Measurements from ENCODE around the gene SLC7A8. TPM values are rescaled to one million over a fixed set of nuclear protein-coding genes. Genes with fewer than 3 reads are reported as not detected.

The SLC7A8 gene
- total and polyA plus RNA-seq, 2 donors (not counting 1 experiment from before 2014, with no cell fraction given), result 1.4 to 10.2 TPM

GRCh38 chr14:23125933-23126524, 57.4 kb downstream of the SLC7A8 start:
- TF ChIP-seq EZH2 (IDR thresholded peaks at IDR 0.05; ENCODE audit: low read length, missing control alignments) (no peak), CTCF (conservative IDR thresholded peaks at IDR 0.05 in 1 of 2, IDR thresholded peaks at IDR 0.05 in 1 of 2; ENCODE audit: low read depth in 1 of 2, low read length in 2 of 2) (no peak)
- H4K20me1 ChIP-seq (ENCODE audit: control insufficient read depth, extremely low read depth, insufficient read depth, low read length), result no peaks in the 10 kb centered on the region
- no peak for DNase-seq (ENCODE audit: low read depth in 2 of 2)
- peaks cover 3% of the 10 kb centered on the region for H3K4me1 ChIP-seq (ENCODE audit: control insufficient read depth, extremely low read depth, insufficient read depth, low read length)
- H2AFZ ChIP-seq (ENCODE audit: low read length), result no peak overlapping the region
- H3K27me3 ChIP-seq (ENCODE audit: control insufficient read depth, insufficient read depth, low read length), result peaks cover 6% of the 10 kb centered on the region
- H3K9ac ChIP-seq (ENCODE audit: insufficient read depth, low read length), result no peak overlapping the region
- H3K36me3 ChIP-seq (ENCODE audit: control insufficient read depth, insufficient read depth, low read length), result no peaks in the 10 kb centered on the region
- H3K79me2 ChIP-seq (ENCODE audit: control insufficient read depth, insufficient read depth, low read length), result no peaks in the 10 kb centered on the region
- no peaks in the 10 kb centered on the region for H3K9me3 ChIP-seq (ENCODE audit: control insufficient read depth, insufficient read depth, low read depth, low read length)
- no peak overlapping the region for H3K4me2 ChIP-seq (ENCODE audit: extremely low read depth, insufficient read depth, low read length)
- H3K27ac ChIP-seq (ENCODE audit: insufficient read depth, low read length), result no peak overlapping the region
- H3K4me3 ChIP-seq (replicated peaks in 1 of 4; ENCODE audit: control extremely low read depth in 1 of 4, insufficient read depth in 1 of 4, low read depth in 3 of 4, low read length in 4 of 4), result no peak overlapping the region

- no peaks in the 10 kb centered on the region for H3K9me3 ChIP-seq (ENCODE audit: control insufficient read depth, insufficient read depth, low read depth, low read length)
- no peaks in the 10 kb centered on the region for H3K79me2 ChIP-seq (ENCODE audit: control insufficient read depth, insufficient read depth, low read length)
- H3K9ac ChIP-seq (ENCODE audit: insufficient read depth, low read length), result no peak overlapping the region
- no peak overlapping the region for H2AFZ ChIP-seq (ENCODE audit: low read length)
- peaks cover 6% of the 10 kb centered on the region for H3K27me3 ChIP-seq (ENCODE audit: control insufficient read depth, insufficient read depth, low read length)
- TF ChIP-seq EZH2 (IDR thresholded peaks at IDR 0.05; ENCODE audit: low read length, missing control alignments) (no peak), CTCF (conservative IDR thresholded peaks at IDR 0.05 in 1 of 2, IDR thresholded peaks at IDR 0.05 in 1 of 2; ENCODE audit: low read depth in 1 of 2, low read length in 2 of 2) (no peak)
- H3K4me3 ChIP-seq (replicated peaks in 1 of 4; ENCODE audit: control extremely low read depth in 1 of 4, insufficient read depth in 1 of 4, low read depth in 3 of 4, low read length in 4 of 4), result no peak overlapping the region
- no peak overlapping the region for H3K4me2 ChIP-seq (ENCODE audit: extremely low read depth, insufficient read depth, low read length)
- no peaks in the 10 kb centered on the region for H3K36me3 ChIP-seq (ENCODE audit: control insufficient read depth, insufficient read depth, low read length)
- H4K20me1 ChIP-seq (ENCODE audit: control insufficient read depth, extremely low read depth, insufficient read depth, low read length), result no peaks in the 10 kb centered on the region
- DNase-seq (ENCODE audit: low read depth in 2 of 2), result no peak
- no peak overlapping the region for H3K27ac ChIP-seq (ENCODE audit: insufficient read depth, low read length)
- peaks cover 3% of the 10 kb centered on the region for H3K4me1 ChIP-seq (ENCODE audit: control insufficient read depth, extremely low read depth, insufficient read depth, low read length)
Measured at GRCh38 chr14:23125011-23125410, 58.4 kb downstream of the SLC7A8 start.

DNA sequence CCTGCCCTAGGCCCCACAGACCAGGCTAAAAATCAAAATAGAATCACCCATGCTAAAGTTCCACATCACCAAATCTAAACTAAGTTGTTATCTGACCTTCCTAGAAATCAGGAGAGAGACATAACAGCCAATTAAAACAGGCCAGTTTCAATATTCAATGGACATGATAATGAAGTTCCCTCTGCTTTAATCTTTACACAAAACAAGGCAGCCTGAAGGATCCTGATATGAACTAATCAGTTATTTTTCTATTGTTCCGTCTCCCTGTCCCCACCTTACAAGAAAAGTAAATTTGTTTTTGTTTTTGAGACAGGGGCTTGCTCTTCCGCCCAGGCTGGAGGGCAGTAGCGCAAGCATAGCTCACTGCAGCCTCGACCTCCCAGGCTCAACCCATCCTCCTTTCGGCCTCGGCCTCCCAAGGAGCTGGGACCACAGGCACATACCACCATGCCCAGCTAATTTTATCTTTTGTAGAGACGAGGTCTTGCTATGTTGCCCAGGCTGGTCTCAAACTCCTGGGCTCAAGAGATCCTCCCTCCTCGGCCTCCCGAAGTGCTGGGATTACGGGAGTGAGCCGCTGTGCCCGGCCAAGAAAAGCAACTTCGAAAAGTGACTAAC, 59.0 kb downstream of the SLC7A8 start:
- Histone ChIP-seq H2AFZ (ENCODE audit: low read length) (no peak overlapping the region), H3K9me3 (ENCODE audit: control insufficient read depth, insufficient read depth, low read depth, low read length) (no peaks in the 10 kb centered on the region), H3K9ac (ENCODE audit: insufficient read depth, low read length) (no peak overlapping the region), H3K27me3 (ENCODE audit: control insufficient read depth, insufficient read depth, low read length) (peaks cover 2% of the 10 kb centered on the region), H3K36me3 (ENCODE audit: control insufficient read depth, insufficient read depth, low read length) (no peaks in the 10 kb centered on the region), H3K4me2 (ENCODE audit: extremely low read depth, insufficient read depth, low read length) (no peak overlapping the region), H3K27ac (ENCODE audit: insufficient read depth, low read length) (no peak overlapping the region), H4K20me1 (ENCODE audit: control insufficient read depth, extremely low read depth, insufficient read depth, low read length) (no peaks in the 10 kb centered on the region), H3K4me1 (ENCODE audit: control insufficient read depth, extremely low read depth, insufficient read depth, low read length) (peaks cover 3% of the 10 kb centered on the region), H3K4me3 (replicated peaks in 1 of 4; ENCODE audit: control extremely low read depth in 1 of 4, insufficient read depth in 1 of 4, low read depth in 3 of 4, low read length in 4 of 4) (no peak overlapping the region), H3K79me2 (ENCODE audit: control insufficient read depth, insufficient read depth, low read length) (no peaks in the 10 kb centered on the region)
- DNase-seq (ENCODE audit: low read depth in 2 of 2), result no peak
- TF ChIP-seq EZH2 (IDR thresholded peaks at IDR 0.05; ENCODE audit: low read length, missing control alignments) (no peak), CTCF (conservative IDR thresholded peaks at IDR 0.05 in 1 of 2, IDR thresholded peaks at IDR 0.05 in 1 of 2; ENCODE audit: low read depth in 1 of 2, low read length in 2 of 2) (no peak)
